H9 (cell line): Measurements from ENCODE around the gene PSMB3. TPM values are rescaled to one million over a fixed set of nuclear protein-coding genes. Genes with fewer than 3 reads are reported as not detected.
A peak's percentile ranks its signal among the peaks of the same experiment; 100 is the strongest.

ENCODE experiments used
- DNase-seq: peaks from one replicate; pipeline ENCODE4 v3.0.0-alpha.2; 2017
- H2AFZ ChIP-seq: one replicate; pipeline ENCODE4 v1.6.1; 2013; ENCODE audit warnings: mild to moderate bottlenecking, low read length, control low read depth, moderate library complexity
- H2AK5ac ChIP-seq: 2 replicates; pipeline ENCODE4 v1.6.1; 2013; ENCODE audit warnings: low read length, control low read depth, mixed read lengths; ENCODE audit not compliant: insufficient read length
- H2BK120ac ChIP-seq: one replicate; pipeline ENCODE4 v1.6.1; 2013; ENCODE audit warnings: low read depth, mild to moderate bottlenecking, low read length, control low read depth, inconsistent platforms; ENCODE audit not compliant: poor library complexity, severe bottlenecking
- H2BK12ac ChIP-seq: 2 replicates; pipeline ENCODE4 v1.6.1; 2013; ENCODE audit warnings: low read length, control low read depth, mixed read lengths, low read depth; ENCODE audit not compliant: insufficient read length
- H2BK15ac ChIP-seq: 2 replicates; pipeline ENCODE4 v1.6.1; 2013; ENCODE audit warnings: low read depth, low read length, control low read depth
- H2BK20ac ChIP-seq: one replicate; pipeline ENCODE4 v1.6.1; 2013; ENCODE audit warnings: low read depth, mild to moderate bottlenecking, low read length, control low read depth, inconsistent platforms; ENCODE audit not compliant: poor library complexity, severe bottlenecking
- H2BK5ac ChIP-seq: 2 replicates; pipeline ENCODE4 v1.6.1; 2013; ENCODE audit warnings: low read length, control low read depth, mixed read lengths; ENCODE audit not compliant: insufficient read length
- H3K14ac ChIP-seq: 2 replicates; pipeline ENCODE4 v1.6.1; 2013; ENCODE audit warnings: low read length, control low read depth; ENCODE audit not compliant: insufficient read depth
- H3K18ac ChIP-seq: 2 replicates; pipeline ENCODE4 v1.6.1; 2013; ENCODE audit warnings: low read depth, mild to moderate bottlenecking, mixed read lengths, low read length, control low read depth; ENCODE audit not compliant: insufficient read length
- H3K23ac ChIP-seq: 2 replicates; pipeline ENCODE4 v1.6.1; 2013; ENCODE audit warnings: low read length, control low read depth, mixed read lengths, low read depth; ENCODE audit not compliant: insufficient read length
- H3K23me2 ChIP-seq: 2 replicates; pipeline ENCODE4 v1.6.1; 2013; ENCODE audit warnings: low read depth, mild to moderate bottlenecking, mixed read lengths, low read length, control low read depth; ENCODE audit not compliant: insufficient read length, poor library complexity, severe bottlenecking
- H3K27ac ChIP-seq: 2 replicates; pipeline ENCODE4 v1.5.1; 2013; ENCODE audit warnings: low read length, control low read depth, mixed read lengths, low read depth; ENCODE audit not compliant: insufficient read length
- H3K27me3 ChIP-seq: 2 replicates; pipeline ENCODE4 v1.6.1; 2013; ENCODE audit warnings: low read length, control low read depth, inconsistent platforms; ENCODE audit not compliant: insufficient read depth
- H3K4ac ChIP-seq: 2 replicates; pipeline ENCODE4 v1.6.1; 2013; ENCODE audit warnings: low read depth, mild to moderate bottlenecking, control low read depth, inconsistent platforms, low read length, moderate library complexity
- H3K4me1 ChIP-seq: 2 replicates; pipeline ENCODE4 v1.6.1; 2013; ENCODE audit warnings: low read length, control low read depth, inconsistent platforms; ENCODE audit not compliant: insufficient read depth
- H3K4me2 ChIP-seq: 2 replicates; pipeline ENCODE4 v1.6.1; 2013; ENCODE audit warnings: low read length, control low read depth, mixed read lengths; ENCODE audit not compliant: insufficient read length, insufficient read depth
- H3K56ac ChIP-seq: 2 replicates; pipeline ENCODE4 v1.6.1; 2013; ENCODE audit warnings: low read depth, mild to moderate bottlenecking, mixed read lengths, low read length, control low read depth; ENCODE audit not compliant: insufficient read length
- H3K79me1 ChIP-seq: 2 replicates; pipeline ENCODE4 v1.6.1; 2013; ENCODE audit warnings: low read depth, mild to moderate bottlenecking, moderate library complexity, low read length, control low read depth, inconsistent platforms; ENCODE audit not compliant: insufficient read depth, poor library complexity, severe bottlenecking
- H3K79me2 ChIP-seq: 2 replicates; pipeline ENCODE4 v1.6.1; 2013; ENCODE audit warnings: low read length, control low read depth, inconsistent platforms; ENCODE audit not compliant: insufficient read depth
- H3K9ac ChIP-seq: 2 replicates; pipeline ENCODE4 v1.6.1; 2013; ENCODE audit warnings: low read length, control low read depth, mixed read lengths; ENCODE audit not compliant: insufficient read length; ENCODE audit errors: extremely low read depth
- H3K9me3 ChIP-seq: one replicate; pipeline ENCODE4 v1.6.1; 2013; ENCODE audit warnings: low read depth, low read length, inconsistent platforms; ENCODE audit not compliant: control insufficient read depth
- H3T11ph ChIP-seq: one replicate; pipeline ENCODE4 v1.6.1; 2013; ENCODE audit warnings: mild to moderate bottlenecking, low read length, control low read depth, inconsistent platforms
- H4K20me1 ChIP-seq: one replicate; pipeline ENCODE4 v1.6.1; 2013; ENCODE audit not compliant: control insufficient read depth, insufficient read length, insufficient read depth
- H4K5ac ChIP-seq: 2 replicates; pipeline ENCODE4 v1.6.1; 2013; ENCODE audit warnings: low read depth, mild to moderate bottlenecking, mixed read lengths, low read length, control low read depth; ENCODE audit not compliant: insufficient read length
- H4K8ac ChIP-seq: replicated peaks from 2 replicates; pipeline ENCODE4 v1.6.1; 2013; ENCODE audit warnings: low read length, control low read depth, mixed read lengths, low read depth; ENCODE audit not compliant: insufficient read length
- H4K91ac ChIP-seq: 2 replicates; pipeline ENCODE4 v1.6.1; 2013; ENCODE audit warnings: low read depth, mild to moderate bottlenecking, moderate library complexity, mixed read lengths, low read length, control low read depth; ENCODE audit not compliant: insufficient read length
- H3K27ac Mint-ChIP-seq, 3 experiments: 2 replicates in 2 of 3; 3 replicates in 1 of 3; pipeline ENCODE4 v1.8.0; 2020 to 2021; ENCODE audit warnings: mixed read lengths in 3 of 3, mild to moderate bottlenecking in 1 of 3, moderate library complexity in 1 of 3
- H3K27me3 Mint-ChIP-seq: 2 replicates; pipeline ENCODE4 v1.8.0; 2021; ENCODE audit warnings: low read depth, mild to moderate bottlenecking, moderate library complexity, mixed read lengths
- H3K36me3 Mint-ChIP-seq, 3 experiments: 2 replicates in 2 of 3; 3 replicates in 1 of 3; pipeline ENCODE4 v1.8.0; 2020 to 2021; ENCODE audit warnings: low read depth in 3 of 3, mixed read lengths in 3 of 3; ENCODE audit not compliant: insufficient read depth in 1 of 3
- H3K4me1 Mint-ChIP-seq, 2 experiments: 2 replicates each; pipeline ENCODE4 v1.8.0; 2020; ENCODE audit warnings: mixed read lengths in 2 of 2
- H3K4me3 Mint-ChIP-seq, 2 experiments: 2 replicates in 1 of 2; 3 replicates in 1 of 2; pipeline ENCODE4 v1.8.0; 2020 to 2021; ENCODE audit warnings: mild to moderate bottlenecking in 2 of 2, mixed read lengths in 2 of 2, moderate library complexity in 1 of 2
- H3K9me3 Mint-ChIP-seq, 2 experiments: 2 replicates in 1 of 2; 3 replicates in 1 of 2; pipeline ENCODE4 v1.8.0; 2020; ENCODE audit warnings: mild to moderate bottlenecking in 2 of 2, mixed read lengths in 2 of 2, moderate library complexity in 1 of 2
- WGBS: extraction: QIAGEN DNeasy Blood & Tissue Kit; methylation state at CpG from one replicate; pipeline ENCODE4 v1.1.7; 2013; ENCODE audit warnings: missing lambda C conversion rate, low lambda C conversion rate, mixed read lengths; ENCODE audit not compliant: insufficient read length; ENCODE audit errors: extremely low coverage; 5-methylcytosine and 5-hydroxymethylcytosine counted together
- total RNA-seq: library from RNA; stranded (reverse); gene quantifications from 2 replicates; pipeline ENCODE4 v1.2.1, GENCODE V29; 2021
- TF ChIP-seq, protein P1 (sequence below): fragments of 200-600 bp; sonication (generic); conservative IDR thresholded peaks from 3 replicates; pipeline ENCODE4 v1.8.0; 2021; ENCODE audit warnings: antibody characterized with exemption, mild to moderate bottlenecking

PSMB3 gene
- total RNA-seq, 1 experiment from 2014 or later, result 242 TPM

GRCh38 chr17:38702916-38703741 lies 49.4 kb upstream of the PSMB3 start:
- no peak overlapping the region for H2AFZ ChIP-seq
- WGBS, result no CpG with 5 or more reads among the region's 55 CpGs

More at GRCh38 chr17:38702916-38703741, 49.4 kb upstream of the PSMB3 start:
- Histone ChIP-seq H2BK20ac (no peak overlapping the region), H3K23me2 (peaks cover 25% of the 10 kb centered on the region), H3K56ac (no peak overlapping the region), H4K5ac (no peak overlapping the region), H3K14ac (no peak overlapping the region; the same call in 1 of the 2 replicates), H2BK12ac (no peak overlapping the region), H2BK5ac (no peak overlapping the region), H3K4ac (no peak overlapping the region), H4K91ac (no peak overlapping the region), H3K23ac (no peak overlapping the region), H3K79me1 (no peaks in the 10 kb centered on the region), H3K4me2 (peak overlapping the region; percentile 63), H3K27me3 (peaks cover 67% of the 10 kb centered on the region), H3T11ph (no peak overlapping the region), H2BK120ac (no peak overlapping the region), H2AK5ac (no peak overlapping the region), H4K8ac (no peak overlapping the region), H3K9ac (no peak overlapping the region), H3K27ac (no peak overlapping the region), H3K79me2 (no peaks in the 10 kb centered on the region), H3K18ac (peak overlapping the region; percentile 22), H3K4me1 (peaks cover 5% of the 10 kb centered on the region; the same call in 1 of the 2 replicates), H3K9me3 (no peaks in the 10 kb centered on the region), H2BK15ac (no peak overlapping the region), H4K20me1 (no peaks in the 10 kb centered on the region)
- peak; percentile 46 for DNase-seq
- Mint-ChIP-seq H3K27ac (no peak overlapping the region), H3K9me3 (peaks cover 0 to 3% of the 10 kb centered on the region in 2 experiments; a peak in 3 of 5 replicates), H3K27me3 (peaks cover 91% of the 10 kb centered on the region), H3K4me3 (peak overlapping the region; percentile 64 to 82), H3K4me1 (peaks cover 45 to 52% of the 10 kb centered on the region in 2 experiments), H3K36me3 (no peaks in the 10 kb centered on the region; a peak in 2 of 7 replicates)
- TF ChIP-seq, protein P1, sequence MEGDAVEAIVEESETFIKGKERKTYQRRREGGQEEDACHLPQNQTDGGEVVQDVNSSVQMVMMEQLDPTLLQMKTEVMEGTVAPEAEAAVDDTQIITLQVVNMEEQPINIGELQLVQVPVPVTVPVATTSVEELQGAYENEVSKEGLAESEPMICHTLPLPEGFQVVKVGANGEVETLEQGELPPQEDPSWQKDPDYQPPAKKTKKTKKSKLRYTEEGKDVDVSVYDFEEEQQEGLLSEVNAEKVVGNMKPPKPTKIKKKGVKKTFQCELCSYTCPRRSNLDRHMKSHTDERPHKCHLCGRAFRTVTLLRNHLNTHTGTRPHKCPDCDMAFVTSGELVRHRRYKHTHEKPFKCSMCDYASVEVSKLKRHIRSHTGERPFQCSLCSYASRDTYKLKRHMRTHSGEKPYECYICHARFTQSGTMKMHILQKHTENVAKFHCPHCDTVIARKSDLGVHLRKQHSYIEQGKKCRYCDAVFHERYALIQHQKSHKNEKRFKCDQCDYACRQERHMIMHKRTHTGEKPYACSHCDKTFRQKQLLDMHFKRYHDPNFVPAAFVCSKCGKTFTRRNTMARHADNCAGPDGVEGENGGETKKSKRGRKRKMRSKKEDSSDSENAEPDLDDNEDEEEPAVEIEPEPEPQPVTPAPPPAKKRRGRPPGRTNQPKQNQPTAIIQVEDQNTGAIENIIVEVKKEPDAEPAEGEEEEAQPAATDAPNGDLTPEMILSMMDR, result no peak
